Measurements from ENCODE around the gene HHLA2.

The HHLA2 gene

GRCh38 chr3:108420926-108421325 is 124.6 kb downstream of the HHLA2 start:
- ATAC-seq (replicated peaks) (no peak), DNase-seq (no peak)
- peaks cover 7 to 13% of the 10 kb centered on the region in 2 donors for H3K4me1 Mint-ChIP-seq
- no peaks in the 10 kb centered on the region for H3K9me3 Mint-ChIP-seq
- peaks cover 0 to 7% of the 10 kb centered on the region in 2 donors for H3K27me3 Mint-ChIP-seq
- no peak overlapping the region for H3K4me3 Mint-ChIP-seq
- no peaks in the 10 kb centered on the region for H3K36me3 Mint-ChIP-seq
- peak overlapping the region; percentile 25 for H3K27ac Mint-ChIP-seq
